Measurements from ENCODE around the gene RUVBL2.
A peak's percentile ranks its signal among the peaks of the same experiment; 100 is the strongest.

RUVBL2 gene

GRCh38 chr19:49020931-49021895 is 27.5 kb downstream of the RUVBL2 start (continued):
- TF ChIP-seq ZBTB7A (tag by site-specific recombination; IDR thresholded peaks at IDR 0.05; ENCODE audit: low read depth) (peak; percentile 44; the same call in 1 of the 2 replicates), ZSCAN18 (tag by site-specific recombination; IDR thresholded peaks at IDR 0.05) (0 out of 2 replicates have a peak, but pooled peaks have one; percentile 44), KLF9 (tag by site-specific recombination; IDR thresholded peaks at IDR 0.05; ENCODE audit: low read depth) (peak; percentile 53), PRDM1 (tag by site-specific recombination; IDR thresholded peaks at IDR 0.05) (peak; percentile 98), ZNF658 (tag by site-specific recombination; IDR thresholded peaks at IDR 0.05) (no peak), ZFHX2 (tag by site-specific recombination; conservative IDR thresholded peaks at IDR 0.05) (0 out of 2 replicates have a peak, but pooled peaks have one; percentile 12), ZBTB48 (tag by site-specific recombination; IDR thresholded peaks at IDR 0.05) (peak; percentile 67), SP3 (tag by site-specific recombination; IDR thresholded peaks at IDR 0.05) (peak; percentile 45), ZNF169 (tag by site-specific recombination; IDR thresholded peaks at IDR 0.05) (0 out of 2 replicates have a peak, but pooled peaks have one; percentile 29), ZBTB49 (tag by site-specific recombination; IDR thresholded peaks at IDR 0.05; ENCODE audit: low read depth) (no peak), ZNF629 (tag by site-specific recombination; IDR thresholded peaks at IDR 0.05) (peak; percentile 29; the same call in 1 of the 2 replicates), ZNF121 (tag by site-specific recombination; IDR thresholded peaks at IDR 0.05) (no peak), ZFP37 (tag by site-specific recombination; IDR thresholded peaks at IDR 0.05) (peak; percentile 73; the same call in 1 of the 2 replicates), KLF8 (tag by site-specific recombination; IDR thresholded peaks at IDR 0.05) (peak; percentile 78; the same call in 1 of the 2 replicates), GLIS1 (tag by site-specific recombination; IDR thresholded peaks at IDR 0.05) (peak; percentile 47), ZNF366 (tag by site-specific recombination; conservative IDR thresholded peaks at IDR 0.05) (peak; percentile 88), ZNF211 (tag by site-specific recombination; IDR thresholded peaks at IDR 0.05; ENCODE audit: low read depth) (0 out of 2 replicates have a peak, but pooled peaks have one; percentile 55), KLF7 (tag by site-specific recombination; IDR thresholded peaks at IDR 0.05; ENCODE audit: borderline replicate concordance) (0 out of 2 replicates have a peak, but pooled peaks have one; percentile 56), ZBTB10 (tag by site-specific recombination; IDR thresholded peaks at IDR 0.05) (peak; percentile 87), ZNF692 (tag by site-specific recombination; IDR thresholded peaks at IDR 0.05) (peak; percentile 61)
